ENCODE measurements around the gene DNAH10.

DNAH10 gene

DNA sequence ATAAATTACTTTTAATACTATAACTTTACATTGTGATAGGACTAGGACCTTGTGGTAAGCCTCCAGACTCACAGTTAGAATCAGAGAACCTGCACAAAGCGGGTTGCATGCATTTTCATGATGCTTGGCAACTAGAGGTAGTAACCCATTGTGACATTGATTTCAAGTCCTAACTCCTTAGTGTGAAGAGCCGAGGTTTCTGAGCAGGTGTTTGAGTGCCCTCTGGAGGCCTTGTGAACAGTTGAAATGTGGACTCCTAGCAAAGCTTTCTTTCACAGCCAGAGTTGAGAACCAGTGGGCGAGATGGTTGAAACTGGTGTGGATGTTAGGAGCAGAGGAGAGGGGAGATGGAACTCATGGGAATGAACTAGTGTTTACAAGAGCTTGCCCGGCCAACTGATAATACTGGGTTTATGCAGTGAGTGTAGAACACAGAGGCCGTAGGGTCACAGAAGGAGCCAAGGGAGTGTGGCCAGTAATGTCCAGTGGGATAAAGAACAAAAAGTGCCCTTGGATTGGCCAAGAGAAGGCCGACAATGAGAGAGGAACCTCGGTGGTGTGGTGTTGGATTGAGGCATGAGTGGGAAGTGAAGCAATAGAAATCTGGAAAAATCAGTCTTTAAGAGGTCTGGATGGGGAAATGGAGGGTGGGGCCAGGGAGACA, 221.9 kb downstream of the DNAH10 start:
- no peak for DNase-seq

DNA sequence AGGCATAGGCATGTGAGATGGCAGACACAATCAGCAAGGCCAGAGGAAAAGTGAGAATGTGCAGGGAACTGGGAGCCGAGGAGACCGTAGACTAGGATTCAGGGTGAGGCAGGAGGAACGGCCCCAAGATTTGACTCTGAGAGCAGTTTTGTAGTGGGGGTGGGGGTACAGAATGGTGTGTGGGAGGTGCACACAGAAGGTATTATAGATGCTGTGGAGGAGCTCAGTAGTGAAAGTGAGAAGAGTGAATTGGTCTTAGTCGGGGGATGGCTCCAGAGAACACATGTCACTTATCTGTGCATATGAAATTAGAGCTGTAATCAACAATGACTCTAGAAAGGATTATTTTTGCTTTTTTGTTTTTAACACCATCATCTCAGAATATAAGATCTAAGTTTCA, 222.8 kb downstream of the DNAH10 start:
- no peak for DNase-seq
